Fibroblast of skin of left biceps (primary cell): ENCODE results near the gene TBC1D28.
A peak's percentile ranks its signal among the peaks of the same experiment; 100 is the strongest.
"Not testable (repeated sequence)": the region's sequence is repeated elsewhere in the genome, so short reads cannot be mapped to it uniquely, and the experiment has no call there.

Experiments
- DNase-seq, 2 experiments: peaks; one replicate each; pipeline ENCODE4 v3.0.0-alpha.2; 2013; ENCODE audit warnings: low read depth in 2 of 2

Gene TBC1D28

GRCh38 chr17:18644291-18644690 lies at the start of gene TBC1D28:
TBC1D28 (minus strand) TSS chr17:18644391; CDS start chr17:18641352, 3,039 bp downstream.
- DNase-seq, result not testable (repeated sequence)

- not testable (repeated sequence) for DNase-seq
Observed at GRCh38 chr17:18682668-18683067, 38.5 kb upstream of the TBC1D28 start.

- DNase-seq, result peak; percentile 90 to 91
Observed at GRCh38 chr17:18681767-18682571, 37.8 kb upstream of the TBC1D28 start, which contains the start of gene FOXO3B. FOXO3B (minus strand) TSS chr17:18682314; CDS start chr17:18681651, 663 bp downstream.

GRCh38 chr17:18677381-18677780 lies 33.2 kb upstream of the TBC1D28 start:
- DNase-seq, result not testable (repeated sequence)

- not testable (repeated sequence) for DNase-seq
Observed at GRCh38 chr17:18676928-18677327, 32.7 kb upstream of the TBC1D28 start.

- DNase-seq, result not testable (repeated sequence)
Observed at GRCh38 chr17:18672395-18673227, 28.4 kb upstream of the TBC1D28 start.

- DNase-seq, result not testable (repeated sequence)
Observed at GRCh38 chr17:18668625-18669024, 24.4 kb upstream of the TBC1D28 start.

GRCh38 chr17:18667535-18667934 lies 23.3 kb upstream of the TBC1D28 start:
- not testable (repeated sequence) for DNase-seq

GRCh38 chr17:18666326-18666725 lies 22.1 kb upstream of the TBC1D28 start:
- DNase-seq, result not testable (repeated sequence)

GRCh38 chr17:18661924-18662624 lies 17.9 kb upstream of the TBC1D28 start:
- DNase-seq, result not testable (repeated sequence)

GRCh38 chr17:18650094-18650493 lies 5.9 kb upstream of the TBC1D28 start:
- DNase-seq, result not testable (repeated sequence)

GRCh38 chr17:18643124-18643523 lies 1.1 kb downstream of the TBC1D28 start:
- DNase-seq, result not testable (repeated sequence)

GRCh38 chr17:18638357-18638756 lies 5.8 kb downstream of the TBC1D28 start:
- DNase-seq, result not testable (repeated sequence)

GRCh38 chr17:18636237-18636636 lies 8.0 kb downstream of the TBC1D28 start:
- DNase-seq, result not testable (repeated sequence)

GRCh38 chr17:18635773-18636172 lies 8.4 kb downstream of the TBC1D28 start:
- not testable (repeated sequence) for DNase-seq

GRCh38 chr17:18634550-18635263 lies 9.5 kb downstream of the TBC1D28 start:
- DNase-seq, result not testable (repeated sequence)

- DNase-seq, result no peak
Observed at GRCh38 chr17:18626152-18626870, 17.9 kb downstream of the TBC1D28 start.

- DNase-seq, result peak; percentile 58
Observed at GRCh38 chr17:18625509-18626104, 18.6 kb downstream of the TBC1D28 start.

GRCh38 chr17:18624862-18625501 lies 19.2 kb downstream of the TBC1D28 start:
- not testable (repeated sequence) for DNase-seq
